MM.1S (cell line): ENCODE data around the gene LIMCH1.

Experiments
- DNase-seq: peaks from one replicate; pipeline ENCODE4 v3.0.0-alpha.2; 2015
- H2AFZ ChIP-seq: fragments of 300-600 bp; sonication (generic); 2 replicates; pipeline ENCODE4 v1.6.0; 2016; ENCODE audit warnings: antibody characterized with exemption, low read length
- H3F3A ChIP-seq: fragments of 300-600 bp; sonication (generic); 2 replicates; pipeline ENCODE4 v1.6.1; 2016; ENCODE audit warnings: mild to moderate bottlenecking, antibody characterized with exemption, low read length, moderate library complexity, mixed read lengths; ENCODE audit not compliant: insufficient read depth
- H3K27ac ChIP-seq: fragments of 300-600 bp; sonication (generic); 2 replicates; pipeline ENCODE4 v1.5.1; 2016; ENCODE audit warnings: mild to moderate bottlenecking, low read length
- H3K27me3 ChIP-seq: fragments of 300-600 bp; sonication (generic); replicated peaks from 2 replicates; pipeline ENCODE4 v1.6.0; 2016; ENCODE audit warnings: low read length; ENCODE audit not compliant: insufficient read depth
- H3K36me3 ChIP-seq: fragments of 300-600 bp; sonication (generic); replicated peaks from 2 replicates; pipeline ENCODE4 v1.6.1; 2016; ENCODE audit warnings: mild to moderate bottlenecking, low read length, mixed read lengths; ENCODE audit not compliant: insufficient read depth
- H3K4me1 ChIP-seq: fragments of 300-600 bp; sonication (generic); 2 replicates; pipeline ENCODE4 v1.6.1; 2016; ENCODE audit warnings: low read length, mixed read lengths
- H3K4me2 ChIP-seq: fragments of 300-600 bp; sonication (generic); 2 replicates; pipeline ENCODE4 v1.6.0; 2016; ENCODE audit warnings: low read depth, low read length
- H3K4me3 ChIP-seq: fragments of 300-600 bp; sonication (generic); 2 replicates; pipeline ENCODE4 v1.5.1; 2016; ENCODE audit warnings: low read length, mixed read lengths
- H3K79me2 ChIP-seq: fragments of 300-600 bp; sonication (generic); 2 replicates; pipeline ENCODE4 v1.6.1; 2016; ENCODE audit warnings: mixed run types, low read length, mixed read lengths
- H3K9ac ChIP-seq: fragments of 300-600 bp; sonication (generic); 2 replicates; pipeline ENCODE4 v1.6.1; 2016; ENCODE audit warnings: low read length, mixed read lengths
- H3K9me2 ChIP-seq: fragments of 300-600 bp; sonication (generic); replicated peaks from 2 replicates; pipeline ENCODE4 v1.6.1; 2016; ENCODE audit warnings: mild to moderate bottlenecking, low read length, mixed read lengths; ENCODE audit not compliant: insufficient read depth
- H3K9me3 ChIP-seq: fragments of 300-600 bp; sonication (generic); replicated peaks from 2 replicates; pipeline ENCODE4 v1.6.1; 2016; ENCODE audit warnings: mild to moderate bottlenecking, low read length, mixed read lengths; ENCODE audit not compliant: insufficient read depth
- H4K20me1 ChIP-seq: fragments of 300-600 bp; sonication (generic); 2 replicates; pipeline ENCODE4 v1.6.1; 2016; ENCODE audit warnings: mild to moderate bottlenecking, low read length, moderate library complexity, mixed read lengths; ENCODE audit not compliant: insufficient read depth
- EZH2 ChIP-seq: fragments of 300-600 bp; sonication (generic); optimal IDR thresholded peaks from 2 replicates; pipeline ENCODE3; 2017; ENCODE audit warnings: low read depth, mild to moderate bottlenecking, antibody characterized with exemption, low read length, mixed read lengths
- EZH2phosphoT487 ChIP-seq: fragments of 300-600 bp; sonication (generic); IDR thresholded peaks from 2 replicates; pipeline ENCODE4 v1.6.1; 2018; ENCODE audit warnings: antibody characterized with exemption, low read length
- TF ChIP-seq, protein P1 (sequence below): fragments of 300-600 bp; sonication (generic); IDR thresholded peaks from 2 replicates; pipeline ENCODE4 v1.5.1; 2016; ENCODE audit warnings: antibody characterized with exemption, low read length, mixed read lengths

LIMCH1 gene

DNA sequence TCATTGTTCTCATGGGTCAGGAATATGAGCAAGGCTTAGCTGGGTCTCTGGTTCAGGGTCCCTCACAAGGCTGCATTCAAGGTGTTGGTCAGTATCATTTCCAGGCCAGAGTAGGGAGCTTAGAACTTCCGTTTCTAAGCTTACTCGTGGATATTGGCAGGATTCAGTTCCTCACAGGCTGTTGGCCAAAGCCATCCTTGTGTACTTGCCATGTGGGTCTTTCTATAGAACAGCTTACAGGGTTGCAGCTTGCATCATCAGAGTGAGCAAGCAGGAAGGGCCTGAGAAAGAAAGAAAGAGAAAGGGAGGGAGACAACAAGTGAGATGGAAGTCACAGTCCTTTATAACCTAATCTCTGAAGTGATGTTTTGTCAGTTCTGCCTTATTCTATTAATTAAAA lies 5.1 kb upstream of the LIMCH1 start:
- no peak for DNase-seq
- TF ChIP-seq, protein P1, sequence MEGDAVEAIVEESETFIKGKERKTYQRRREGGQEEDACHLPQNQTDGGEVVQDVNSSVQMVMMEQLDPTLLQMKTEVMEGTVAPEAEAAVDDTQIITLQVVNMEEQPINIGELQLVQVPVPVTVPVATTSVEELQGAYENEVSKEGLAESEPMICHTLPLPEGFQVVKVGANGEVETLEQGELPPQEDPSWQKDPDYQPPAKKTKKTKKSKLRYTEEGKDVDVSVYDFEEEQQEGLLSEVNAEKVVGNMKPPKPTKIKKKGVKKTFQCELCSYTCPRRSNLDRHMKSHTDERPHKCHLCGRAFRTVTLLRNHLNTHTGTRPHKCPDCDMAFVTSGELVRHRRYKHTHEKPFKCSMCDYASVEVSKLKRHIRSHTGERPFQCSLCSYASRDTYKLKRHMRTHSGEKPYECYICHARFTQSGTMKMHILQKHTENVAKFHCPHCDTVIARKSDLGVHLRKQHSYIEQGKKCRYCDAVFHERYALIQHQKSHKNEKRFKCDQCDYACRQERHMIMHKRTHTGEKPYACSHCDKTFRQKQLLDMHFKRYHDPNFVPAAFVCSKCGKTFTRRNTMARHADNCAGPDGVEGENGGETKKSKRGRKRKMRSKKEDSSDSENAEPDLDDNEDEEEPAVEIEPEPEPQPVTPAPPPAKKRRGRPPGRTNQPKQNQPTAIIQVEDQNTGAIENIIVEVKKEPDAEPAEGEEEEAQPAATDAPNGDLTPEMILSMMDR: no peak
- TF ChIP-seq EZH2 (no peak), EZH2phosphoT487 (no peak)
- no peaks in the 10 kb centered on the region for H4K20me1 ChIP-seq
- H3K9me3 ChIP-seq: no peaks in the 10 kb centered on the region
- H3K4me3 ChIP-seq: no peak overlapping the region
- H3K4me1 ChIP-seq: no peaks in the 10 kb centered on the region
- H3K4me2 ChIP-seq: no peak overlapping the region
- no peak overlapping the region for H2AFZ ChIP-seq
- no peak overlapping the region for H3K9ac ChIP-seq
- no peaks in the 10 kb centered on the region for H3K9me2 ChIP-seq
- H3K27ac ChIP-seq: no peak overlapping the region
- no peaks in the 10 kb centered on the region for H3K79me2 ChIP-seq
- H3K36me3 ChIP-seq: no peaks in the 10 kb centered on the region
- H3K27me3 ChIP-seq: no peaks in the 10 kb centered on the region
- no peaks in the 10 kb centered on the region for H3F3A ChIP-seq

DNA sequence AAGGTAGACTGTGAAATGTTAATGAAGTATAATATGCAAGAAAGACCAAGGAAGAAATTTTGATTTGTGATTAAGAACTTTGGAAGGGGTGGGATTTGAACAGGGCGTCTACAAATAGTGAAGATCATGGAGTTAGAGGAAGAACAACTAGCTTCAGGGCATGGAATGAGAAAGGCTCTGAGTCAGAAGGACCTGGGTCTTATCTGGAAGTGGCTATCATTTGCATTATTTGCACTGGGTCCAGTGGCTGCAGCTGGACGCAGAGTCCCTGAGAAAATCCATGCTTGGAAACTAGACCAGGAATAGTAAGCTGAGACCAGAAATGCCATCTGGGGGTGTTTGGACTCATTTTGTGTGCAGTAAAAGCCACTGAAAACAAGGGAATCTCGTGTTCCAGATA lies 4.3 kb upstream of the LIMCH1 start:
- H3K4me2 ChIP-seq: no peak overlapping the region
- H3K79me2 ChIP-seq: no peaks in the 10 kb centered on the region

DNA sequence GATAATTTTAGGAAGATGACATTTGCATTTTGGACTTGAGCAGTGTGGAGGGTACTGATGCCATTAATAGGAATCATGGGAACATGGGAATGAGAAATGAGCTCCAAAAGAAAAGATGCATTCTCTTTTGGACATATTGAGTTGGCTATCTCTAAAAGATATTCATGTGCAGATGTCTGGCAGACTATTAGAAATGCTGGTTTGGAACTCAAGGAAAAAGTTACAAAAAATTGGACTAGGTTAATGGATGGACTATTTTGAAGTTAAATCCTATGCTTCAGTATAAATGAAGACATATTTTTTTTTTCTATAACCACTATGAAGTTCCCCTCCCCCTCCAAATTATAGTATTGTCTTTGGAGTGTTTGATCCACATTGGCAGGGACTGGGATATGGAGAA lies 3.6 kb upstream of the LIMCH1 start:
- Histone ChIP-seq H4K20me1 (no peaks in the 10 kb centered on the region), H3K4me3 (no peak overlapping the region), H3K4me2 (no peak overlapping the region), H3K9ac (no peak overlapping the region), H3K36me3 (no peaks in the 10 kb centered on the region), H3K9me2 (no peaks in the 10 kb centered on the region), H3K27ac (no peak overlapping the region), H3K79me2 (no peaks in the 10 kb centered on the region), H3F3A (no peaks in the 10 kb centered on the region), H2AFZ (no peak overlapping the region), H3K4me1 (no peaks in the 10 kb centered on the region), H3K27me3 (no peaks in the 10 kb centered on the region), H3K9me3 (no peaks in the 10 kb centered on the region)
- DNase-seq: no peak
- TF ChIP-seq, protein P1: no peak
- TF ChIP-seq EZH2 (no peak), EZH2phosphoT487 (no peak)

More for the DNA sequence above, 4.3 kb upstream of the LIMCH1 start:
- H3K9me3 ChIP-seq: no peaks in the 10 kb centered on the region
- no peak overlapping the region for H2AFZ ChIP-seq
- H3K27ac ChIP-seq: no peak overlapping the region
- H3K4me3 ChIP-seq: no peak overlapping the region
- H3F3A ChIP-seq: no peaks in the 10 kb centered on the region
- H3K27me3 ChIP-seq: no peaks in the 10 kb centered on the region
- DNase-seq: no peak
- H3K4me1 ChIP-seq: no peaks in the 10 kb centered on the region
- H3K36me3 ChIP-seq: no peaks in the 10 kb centered on the region
- TF ChIP-seq, protein P1: no peak
- no peak for TF ChIP-seq EZH2phosphoT487
- TF ChIP-seq EZH2: no peak
- no peaks in the 10 kb centered on the region for H4K20me1 ChIP-seq
- H3K9ac ChIP-seq: no peak overlapping the region
- no peaks in the 10 kb centered on the region for H3K9me2 ChIP-seq
